Measurements from ENCODE around the gene RNASE13.
"Not testable (repeated sequence)": the region's sequence is repeated elsewhere in the genome, so short reads cannot be mapped to it uniquely, and the experiment has no call there.

Gene RNASE13

DNA sequence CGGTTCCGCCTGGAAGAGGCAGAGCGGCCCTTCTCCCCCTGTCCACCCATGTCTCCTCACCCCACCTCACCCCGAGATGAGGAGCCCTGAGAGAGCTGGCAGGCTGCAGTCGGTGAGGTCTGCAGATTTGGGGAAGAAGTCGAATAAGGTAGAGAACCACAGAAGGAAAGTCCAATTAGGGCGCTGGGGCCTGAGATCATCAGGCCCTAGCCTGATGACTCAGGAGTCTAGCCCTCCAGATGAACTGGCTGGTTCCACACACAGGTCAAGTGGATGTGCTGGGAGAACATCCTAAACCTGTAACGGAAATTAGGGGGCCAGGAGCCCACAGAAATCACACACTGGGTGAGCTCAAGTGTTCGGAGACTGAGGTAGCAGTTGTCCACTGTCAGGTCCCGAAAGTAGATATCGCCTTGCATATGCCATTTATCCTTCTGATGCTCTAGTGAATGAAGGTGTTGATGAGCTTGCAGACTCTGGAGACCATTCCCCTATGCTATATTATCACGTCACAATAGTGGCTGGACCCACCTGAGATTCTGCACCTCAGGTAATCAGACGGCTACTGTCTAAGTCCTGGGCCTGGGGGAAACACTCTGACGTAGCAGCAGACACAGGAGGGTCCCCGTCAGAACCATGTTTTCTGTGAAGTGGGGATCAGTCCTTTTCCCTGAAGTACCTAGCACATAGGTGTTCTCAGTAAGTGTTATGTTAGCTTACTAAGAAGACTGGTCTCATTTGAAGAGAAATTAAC lies 45.7 kb downstream of the RNASE13 start:
- no peak for DNase-seq (ENCODE audit: low read depth)

DNA sequence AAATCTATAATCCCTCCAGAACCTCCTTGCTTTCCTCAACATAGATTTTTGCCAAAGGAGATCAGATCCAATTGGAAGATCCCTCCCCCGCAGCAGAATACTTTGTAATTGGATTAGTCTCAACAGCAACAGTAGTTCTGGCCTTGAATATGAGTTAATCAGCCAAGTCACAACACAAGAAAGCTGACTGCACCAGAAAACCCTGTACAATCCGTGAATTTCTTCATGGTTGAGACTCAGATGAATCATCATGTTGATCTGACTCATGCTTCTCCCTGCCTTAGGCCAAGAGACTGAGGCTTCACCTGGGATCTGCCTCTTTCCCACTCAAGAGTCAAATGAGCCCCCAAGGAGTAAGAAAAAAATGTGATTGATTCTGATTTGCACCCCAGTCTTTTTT lies 47.8 kb downstream of the RNASE13 start:
- no peak for DNase-seq (ENCODE audit: low read depth)

DNA sequence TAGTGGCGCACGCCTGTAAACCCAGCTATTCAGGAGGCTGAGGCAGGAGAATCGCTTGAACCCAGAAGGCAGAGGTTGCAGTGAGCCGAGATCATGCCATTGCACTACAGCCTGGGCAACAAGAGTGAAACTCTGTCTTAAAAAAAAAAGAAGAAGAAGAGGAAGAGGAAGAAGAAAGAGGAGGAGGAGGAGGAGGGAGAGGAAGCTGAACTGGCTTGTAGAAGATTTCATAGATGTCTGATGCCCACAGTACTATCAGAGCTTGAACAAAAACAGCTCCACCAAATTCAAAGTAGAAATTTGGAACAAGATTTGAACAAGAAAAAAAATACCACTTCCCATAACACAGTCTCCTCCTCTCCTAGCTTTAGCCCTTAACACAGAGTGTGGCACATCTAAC lies 49.0 kb downstream of the RNASE13 start:
- DNase-seq (ENCODE audit: low read depth): not testable (repeated sequence)
